ENCODE data around the gene XPNPEP3. TPM values are rescaled to one million over a fixed set of nuclear protein-coding genes. Genes with fewer than 3 reads are reported as not detected.

Gene XPNPEP3
- total and polyA plus RNA-seq, 2 experiments from 2014 or later: 6.4 to 11.3 TPM

DNA sequence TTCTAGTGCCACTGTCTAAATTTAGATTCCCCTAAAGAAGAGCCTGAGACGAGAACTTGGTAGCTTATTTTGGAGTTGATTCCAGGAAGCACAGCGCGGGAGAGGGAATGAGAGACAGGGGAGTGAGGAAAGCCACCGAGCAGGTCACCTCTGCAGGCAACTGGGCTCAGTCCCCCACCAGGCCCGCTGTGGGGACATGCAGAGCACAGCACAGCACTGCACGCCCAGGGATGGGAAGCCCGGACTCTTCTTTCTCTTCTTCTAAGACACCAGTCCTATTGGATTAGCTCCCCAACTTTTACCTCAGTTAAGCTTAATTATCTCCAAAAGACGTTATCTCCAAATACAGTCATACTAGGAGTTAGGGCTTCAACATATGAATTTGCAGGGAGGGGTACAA lies 122.9 kb downstream of the XPNPEP3 start:
- Histone ChIP-seq H3K79me2 (ENCODE audit: insufficient read depth) (no peaks in the 10 kb centered on the region), H3K9ac (no peak overlapping the region), H3K9me3 (ENCODE audit: low read depth) (no peaks in the 10 kb centered on the region), H3K36me3 (ENCODE audit: low read depth) (no peaks in the 10 kb centered on the region), H3K4me2 (ENCODE audit: unreplicated experiment) (no peak overlapping the region), H3K27me3 (replicated peaks; ENCODE audit: insufficient read depth) (no peaks in the 10 kb centered on the region), H2AFZ (no peak overlapping the region), H4K20me1 (ENCODE audit: insufficient read depth) (no peaks in the 10 kb centered on the region), H3K27ac (no peak overlapping the region), H3K4me3 (no peak overlapping the region), H3K9me2 (ENCODE audit: insufficient read depth) (no peaks in the 10 kb centered on the region), H3F3A (ENCODE audit: insufficient read depth) (peaks cover 4% of the 10 kb centered on the region; the same call in 1 of the 2 replicates), H3K4me1 (ENCODE audit: insufficient read depth) (no peaks in the 10 kb centered on the region)
- DNase-seq: no peak
- in situ Hi-C loops (cut with MboI): no loop called here
- 86 to 94% methylated on average over 7 to 8 of the region's 8 CpGs for WGBS, 2 experiments (ENCODE audit: low coverage in 1 of 2, low lambda C conversion rate in 2 of 2, missing lambda C conversion rate in 2 of 2)
- TF ChIP-seq EZH2phosphoT487 (IDR thresholded peaks at IDR 0.05; ENCODE audit: insufficient read depth, low read depth) (no peak), EZH2 (IDR thresholded peaks at IDR 0.05; ENCODE audit: insufficient read depth, poor library complexity, severe bottlenecking) (no peak)

Small RNA genes lying within 50 kb of the gene (microRNA-seq; reads per million reads assigned to microRNA genes)
- not detected for gene MIR4766 (ENCODE audit: borderline number of aligned reads)

Small RNA genes lying within 50 kb of the gene (small RNA-seq; reads per million reads assigned to genes)
- gene MIR4766 (ENCODE audit: low read depth, low replicate concordance) (not detected), gene RF00017 (ENCODE audit: low read depth, low replicate concordance) (not detected), gene RNU6-379P (ENCODE audit: low read depth, low replicate concordance) (not detected)

Other genes starting within 250 kb of the XPNPEP3 start
- 49.2 and 59.2 TPM in 2 replicates for gene MRTFA, start 220.4 kb upstream of the XPNPEP3 start, total RNA-seq (2014; rRNA removed; shearing (Covaris generic))
- 24.0 and 24.2 TPM in 2 replicates for gene MRTFA, start 220.4 kb upstream of the XPNPEP3 start, polyA plus RNA-seq (2016; fragmentation: Nextera tagmentation; extraction: Ambion mirVana)
- 0.65 TPM in 1 of 2 replicates, not detected in the other for gene MCHR1, start 177.7 kb upstream of the XPNPEP3 start, total RNA-seq (2014; rRNA removed; shearing (Covaris generic))
- 0.11 and 0.32 TPM in 2 replicates for gene MCHR1, start 177.7 kb upstream of the XPNPEP3 start, polyA plus RNA-seq (2016; fragmentation: Nextera tagmentation; extraction: Ambion mirVana)
- gene SLC25A17, start 37.8 kb upstream of the XPNPEP3 start, total RNA-seq (2014; rRNA removed; shearing (Covaris generic)): 19.6 and 28.1 TPM in 2 replicates
- 27.6 and 28.6 TPM in 2 replicates for gene SLC25A17, start 37.8 kb upstream of the XPNPEP3 start, polyA plus RNA-seq (2016; fragmentation: Nextera tagmentation; extraction: Ambion mirVana)
- 117 and 141 TPM in 2 replicates for gene ST13, start 509 bp upstream of the XPNPEP3 start, total RNA-seq (2014; rRNA removed; shearing (Covaris generic))
- gene ST13, start 509 bp upstream of the XPNPEP3 start, polyA plus RNA-seq (2016; fragmentation: Nextera tagmentation; extraction: Ambion mirVana): 161 and 174 TPM in 2 replicates
- gene DNAJB7, start 5.0 kb downstream of the XPNPEP3 start, total RNA-seq (2014; rRNA removed; shearing (Covaris generic)): not detected in 2 replicates
- gene DNAJB7, start 5.0 kb downstream of the XPNPEP3 start, polyA plus RNA-seq (2016; fragmentation: Nextera tagmentation; extraction: Ambion mirVana): 0.16 and 0.23 TPM in 2 replicates
- 34.8 and 45.9 TPM in 2 replicates for gene RBX1, start 94.2 kb downstream of the XPNPEP3 start, total RNA-seq (2014; rRNA removed; shearing (Covaris generic))
- 203 and 222 TPM in 2 replicates for gene RBX1, start 94.2 kb downstream of the XPNPEP3 start, polyA plus RNA-seq (2016; fragmentation: Nextera tagmentation; extraction: Ambion mirVana)
- 18.8 and 23.4 TPM in 2 replicates for gene EP300, start 235.4 kb downstream of the XPNPEP3 start, total RNA-seq (2014; rRNA removed; shearing (Covaris generic))
- 11.4 and 11.6 TPM in 2 replicates for gene EP300, start 235.4 kb downstream of the XPNPEP3 start, polyA plus RNA-seq (2016; fragmentation: Nextera tagmentation; extraction: Ambion mirVana)